ENCODE results near the gene ADIRF. TPM values are rescaled to one million over a fixed set of nuclear protein-coding genes. Genes with fewer than 3 reads are reported as not detected.

The ADIRF gene
- total RNA-seq, 2 experiments from 2014 or later = not detected

GRCh38 chr10:86969421-86970041, 1.2 kb downstream of the ADIRF start:
- H3K9me3 ChIP-seq (ENCODE audit: low read length) = no peaks in the 10 kb centered on the region
- no peak overlapping the region for H3K27ac ChIP-seq (ENCODE audit: low read depth, low read length, poor library complexity, severe bottlenecking)
- no peak for TF ChIP-seq EZH2phosphoT487 (IDR thresholded peaks at IDR 0.05; ENCODE audit: borderline replicate concordance, low read depth, low read length)
- TF ChIP-seq CTCF (conservative IDR thresholded peaks at IDR 0.05; ENCODE audit: low read length) = no peak
- DNase-seq (ENCODE audit: low spot score) = no peak
- ChIA-PET POLR2A (no interaction called here), CTCF (ENCODE audit: unreplicated experiment) (no interaction called here)
- intact Hi-C loops (cut with micrococcal nuclease; ENCODE audit: unreplicated experiment) = loop anchor here (10.0 kb wide), 1 partner anchor 255 kb away; no protein-coding TSS in a partner anchor
- H3K4me2 ChIP-seq (ENCODE audit: low read length) = no peak overlapping the region
- H3K4me1 ChIP-seq (ENCODE audit: insufficient read depth, low read length, poor library complexity, severe bottlenecking) = no peaks in the 10 kb centered on the region
- no peaks in the 10 kb centered on the region for H3K79me2 ChIP-seq (ENCODE audit: insufficient read depth, low read depth, low read length)
- BruUV-seq (replicated peaks) = no TSS peak
- no peaks in the 10 kb centered on the region for H4K20me1 ChIP-seq (ENCODE audit: insufficient read depth, low read length)
- no peaks in the 10 kb centered on the region for H3K36me3 ChIP-seq (ENCODE audit: insufficient read depth, low read length)
- no peak overlapping the region for H2AFZ ChIP-seq (ENCODE audit: low read length)
- H3K4me3 ChIP-seq (ENCODE audit: low read depth, low read length, poor library complexity, severe bottlenecking) = no peak overlapping the region
- H3K9me2 ChIP-seq (ENCODE audit: insufficient read depth, low read length) = no peaks in the 10 kb centered on the region

- Histone ChIP-seq H3K9me2 (ENCODE audit: insufficient read depth, low read length) (no peaks in the 10 kb centered on the region), H3K9me3 (ENCODE audit: low read length) (no peaks in the 10 kb centered on the region), H3K79me2 (ENCODE audit: insufficient read depth, low read depth, low read length) (no peaks in the 10 kb centered on the region), H3K4me2 (ENCODE audit: low read length) (peak overlapping the region; percentile 47; the same call in 1 of the 2 replicates), H3K4me1 (ENCODE audit: insufficient read depth, low read length, poor library complexity, severe bottlenecking) (no peaks in the 10 kb centered on the region), H3K36me3 (ENCODE audit: insufficient read depth, low read length) (no peaks in the 10 kb centered on the region), H4K20me1 (ENCODE audit: insufficient read depth, low read length) (no peaks in the 10 kb centered on the region), H3K4me3 (ENCODE audit: low read depth, low read length, poor library complexity, severe bottlenecking) (no peak overlapping the region), H2AFZ (ENCODE audit: low read length) (no peak overlapping the region), H3K27ac (ENCODE audit: low read depth, low read length, poor library complexity, severe bottlenecking) (no peak overlapping the region)
- ChIA-PET POLR2A (no interaction called here), CTCF (ENCODE audit: unreplicated experiment) (no interaction called here)
- no TSS peak for BruUV-seq (replicated peaks)
- no peak for DNase-seq (ENCODE audit: low spot score)
- TF ChIP-seq EZH2phosphoT487 (IDR thresholded peaks at IDR 0.05; ENCODE audit: borderline replicate concordance, low read depth, low read length) (no peak), CTCF (conservative IDR thresholded peaks at IDR 0.05; ENCODE audit: low read length) (no peak)
- intact Hi-C loops (cut with micrococcal nuclease; ENCODE audit: unreplicated experiment) = no loop called here
Measured at GRCh38 chr10:86970162-86970981, 2.1 kb downstream of the ADIRF start.

DNA sequence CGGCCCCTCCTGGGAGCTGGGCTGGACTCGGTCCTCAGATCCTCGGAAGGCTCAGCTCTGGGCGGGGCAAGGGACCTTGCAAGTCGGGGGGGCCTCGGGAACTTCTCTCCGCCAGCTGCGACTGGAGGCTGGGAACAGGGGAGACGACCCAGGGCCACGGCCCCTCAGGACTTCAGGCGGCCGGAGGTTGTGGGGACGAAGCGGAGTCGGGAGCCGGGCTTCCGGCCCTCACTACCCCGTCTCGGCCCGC, 2.6 kb downstream of the ADIRF start:
- no peaks in the 10 kb centered on the region for H3K9me3 ChIP-seq (ENCODE audit: low read length)
- H3K9me2 ChIP-seq (ENCODE audit: insufficient read depth, low read length) = no peaks in the 10 kb centered on the region
- no peak overlapping the region for H3K27ac ChIP-seq (ENCODE audit: low read depth, low read length, poor library complexity, severe bottlenecking)
- H3K79me2 ChIP-seq (ENCODE audit: insufficient read depth, low read depth, low read length) = no peaks in the 10 kb centered on the region
- H3K4me2 ChIP-seq (ENCODE audit: low read length) = peak overlapping the region; percentile 47; the same call in 1 of the 2 replicates
- intact Hi-C loops (cut with micrococcal nuclease; ENCODE audit: unreplicated experiment) = no loop called here
- no peaks in the 10 kb centered on the region for H3K36me3 ChIP-seq (ENCODE audit: insufficient read depth, low read length)
- DNase-seq (ENCODE audit: low spot score) = no peak
- H2AFZ ChIP-seq (ENCODE audit: low read length) = no peak overlapping the region
- BruUV-seq (replicated peaks) = no TSS peak
- ChIA-PET POLR2A (no interaction called here), CTCF (ENCODE audit: unreplicated experiment) (no interaction called here)
- H3K4me1 ChIP-seq (ENCODE audit: insufficient read depth, low read length, poor library complexity, severe bottlenecking) = no peaks in the 10 kb centered on the region
- no peaks in the 10 kb centered on the region for H4K20me1 ChIP-seq (ENCODE audit: insufficient read depth, low read length)
- no peak overlapping the region for H3K4me3 ChIP-seq (ENCODE audit: low read depth, low read length, poor library complexity, severe bottlenecking)
- no peak for TF ChIP-seq EZH2phosphoT487 (IDR thresholded peaks at IDR 0.05; ENCODE audit: borderline replicate concordance, low read depth, low read length)
- TF ChIP-seq CTCF (conservative IDR thresholded peaks at IDR 0.05; ENCODE audit: low read length) = no peak
